Activated gamma-delta T cell (primary cell): ENCODE measurements around the gene HHATL.
"Not testable (repeated sequence)": the region's sequence is repeated elsewhere in the genome, so short reads cannot be mapped to it uniquely, and the experiment has no call there.

ENCODE experiments used
- DNase-seq: peaks from one replicate; lab custom pipeline; 2025; lab: John Stamatoyannopoulos, UW

Gene HHATL

GRCh38 chr3:42733501-42734262 lies 31.1 kb upstream of the HHATL start:
- DNase-seq, result no peak

- DNase-seq, result no peak
Measured at GRCh38 chr3:42732829-42733459, 30.3 kb upstream of the HHATL start.

- no peak for DNase-seq
Measured at GRCh38 chr3:42732196-42732828, 29.7 kb upstream of the HHATL start.

- no peak for DNase-seq
Measured at GRCh38 chr3:42731476-42732195, 29.0 kb upstream of the HHATL start.

- DNase-seq, result no peak
Measured at GRCh38 chr3:42730706-42731420, 28.3 kb upstream of the HHATL start.

- DNase-seq, result no peak
Measured at GRCh38 chr3:42730294-42730693, 27.7 kb upstream of the HHATL start.

- no peak for DNase-seq
Measured at GRCh38 chr3:42729404-42730145, 27.0 kb upstream of the HHATL start.

GRCh38 chr3:42728668-42729364 lies 26.2 kb upstream of the HHATL start:
- no peak for DNase-seq

GRCh38 chr3:42728056-42728455 lies 25.5 kb upstream of the HHATL start:
- DNase-seq, result no peak

GRCh38 chr3:42725454-42725853 lies 22.9 kb upstream of the HHATL start:
- DNase-seq, result no peak

- DNase-seq, result no peak
Measured at GRCh38 chr3:42723219-42723618, 20.6 kb upstream of the HHATL start.

- DNase-seq, result not testable (repeated sequence)
Measured at GRCh38 chr3:42722442-42722841, 19.8 kb upstream of the HHATL start.

GRCh38 chr3:42721690-42722089 lies 19.1 kb upstream of the HHATL start:
- no peak for DNase-seq

- DNase-seq, result no peak
Measured at GRCh38 chr3:42720126-42720525, 17.5 kb upstream of the HHATL start.

- DNase-seq, result no peak
Measured at GRCh38 chr3:42719002-42719401, 16.4 kb upstream of the HHATL start.

GRCh38 chr3:42718338-42718737 lies 15.7 kb upstream of the HHATL start:
- no peak for DNase-seq

GRCh38 chr3:42717306-42717705 lies 14.7 kb upstream of the HHATL start:
- no peak for DNase-seq

- DNase-seq, result no peak
Measured at GRCh38 chr3:42714171-42714852, 11.7 kb upstream of the HHATL start.

- no peak for DNase-seq
Measured at GRCh38 chr3:42713747-42714146, 11.1 kb upstream of the HHATL start.
